Neutrophil (primary cell): Measurements from ENCODE around the gene ANTXR2.

Experiments used
- H3K27ac ChIP-seq: fragments of 200-600 bp; sonication (generic); 2 replicates; pipeline ENCODE4 v1.5.1; 2016; ENCODE audit warnings: mild to moderate bottlenecking, moderate library complexity
- H3K27me3 ChIP-seq: fragments of 200-600 bp; sonication (generic); 2 replicates; pipeline ENCODE4 v1.6.0; 2016; ENCODE audit warnings: mild to moderate bottlenecking
- H3K36me3 ChIP-seq: fragments of 200-600 bp; sonication (generic); 2 replicates; pipeline ENCODE4 v1.5.1; 2017
- H3K4me1 ChIP-seq, 2 experiments: fragments of 200-600 bp in 1 of 2; sonication (generic) in 1 of 2; 1 replicate in 1 of 2; 2 replicates in 1 of 2; pipeline versions ENCODE4 v1.5.1 to v1.6.1; 2013 to 2016; ENCODE audit warnings: low read depth in 1 of 2, low read length in 1 of 2, mild to moderate bottlenecking in 1 of 2, moderate library complexity in 1 of 2; ENCODE audit not compliant: control insufficient read depth in 1 of 2, insufficient read depth in 1 of 2
- H3K4me3 ChIP-seq, 2 experiments: fragments of 200-600 bp in 1 of 2; sonication (generic) in 1 of 2; 1 replicate in 1 of 2; 2 replicates in 1 of 2; pipeline ENCODE4 v1.5.1; 2013 to 2016; ENCODE audit warnings: low read depth in 1 of 2, low read length in 1 of 2, mild to moderate bottlenecking in 1 of 2, moderate library complexity in 1 of 2
- H3K9me3 ChIP-seq: fragments of 200-600 bp; sonication (generic); 2 replicates; pipeline ENCODE4 v1.5.1; 2016
- TF ChIP-seq, protein P1 (sequence below): fragments of 200-600 bp; sonication (generic); IDR thresholded peaks from 2 replicates; pipeline ENCODE4 v1.5.1; 2016; ENCODE audit warnings: antibody characterized with exemption

Gene ANTXR2

GRCh38 chr4:80077639-80078038, 4.6 kb upstream of the ANTXR2 start:
- H3K27ac ChIP-seq, result peak overlapping the region; percentile 97
- H3K27me3 ChIP-seq, result no peaks in the 10 kb centered on the region
- H3K4me1 ChIP-seq, result peaks cover 74 to 76% of the 10 kb centered on the region in 2 experiments
- TF ChIP-seq, protein P1, sequence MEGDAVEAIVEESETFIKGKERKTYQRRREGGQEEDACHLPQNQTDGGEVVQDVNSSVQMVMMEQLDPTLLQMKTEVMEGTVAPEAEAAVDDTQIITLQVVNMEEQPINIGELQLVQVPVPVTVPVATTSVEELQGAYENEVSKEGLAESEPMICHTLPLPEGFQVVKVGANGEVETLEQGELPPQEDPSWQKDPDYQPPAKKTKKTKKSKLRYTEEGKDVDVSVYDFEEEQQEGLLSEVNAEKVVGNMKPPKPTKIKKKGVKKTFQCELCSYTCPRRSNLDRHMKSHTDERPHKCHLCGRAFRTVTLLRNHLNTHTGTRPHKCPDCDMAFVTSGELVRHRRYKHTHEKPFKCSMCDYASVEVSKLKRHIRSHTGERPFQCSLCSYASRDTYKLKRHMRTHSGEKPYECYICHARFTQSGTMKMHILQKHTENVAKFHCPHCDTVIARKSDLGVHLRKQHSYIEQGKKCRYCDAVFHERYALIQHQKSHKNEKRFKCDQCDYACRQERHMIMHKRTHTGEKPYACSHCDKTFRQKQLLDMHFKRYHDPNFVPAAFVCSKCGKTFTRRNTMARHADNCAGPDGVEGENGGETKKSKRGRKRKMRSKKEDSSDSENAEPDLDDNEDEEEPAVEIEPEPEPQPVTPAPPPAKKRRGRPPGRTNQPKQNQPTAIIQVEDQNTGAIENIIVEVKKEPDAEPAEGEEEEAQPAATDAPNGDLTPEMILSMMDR, result no peak
- H3K9me3 ChIP-seq, result no peaks in the 10 kb centered on the region
- H3K4me3 ChIP-seq, result peak overlapping the region; percentile 74 to 79
- no peaks in the 10 kb centered on the region for H3K36me3 ChIP-seq

DNA sequence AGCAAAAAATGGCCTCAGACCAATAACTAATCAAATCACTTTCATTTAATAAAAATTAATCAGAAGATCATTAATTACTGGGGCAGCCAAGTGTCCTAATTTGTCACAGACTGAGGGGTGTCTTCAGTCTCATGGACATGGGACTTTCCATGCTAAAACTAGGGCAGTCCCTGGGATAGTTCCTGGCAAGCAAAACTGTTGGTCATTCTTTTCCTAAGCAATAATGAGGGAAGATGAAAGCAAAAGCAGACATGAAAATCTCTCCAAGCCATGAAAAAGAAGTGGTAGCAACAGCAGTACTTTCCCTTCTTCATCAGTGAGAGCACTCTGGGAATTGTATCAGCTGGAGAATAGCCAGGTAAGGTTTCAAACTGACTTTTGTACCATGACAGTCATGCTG, 3.7 kb upstream of the ANTXR2 start:
- H3K4me3 ChIP-seq, result peak overlapping the region in 1 of 2 experiments; percentile 74
- H3K27ac ChIP-seq, result peak overlapping the region; percentile 97
- H3K4me1 ChIP-seq, result peaks cover 74 to 76% of the 10 kb centered on the region in 2 experiments
- no peaks in the 10 kb centered on the region for H3K36me3 ChIP-seq
- TF ChIP-seq, protein P1, result no peak
- H3K9me3 ChIP-seq, result no peaks in the 10 kb centered on the region
- no peaks in the 10 kb centered on the region for H3K27me3 ChIP-seq

GRCh38 chr4:80075995-80076675, 3.1 kb upstream of the ANTXR2 start:
- Histone ChIP-seq H3K4me1 (peaks cover 75 to 79% of the 10 kb centered on the region in 2 experiments), H3K4me3 (peak overlapping the region in 1 of 2 experiments; percentile 74), H3K27ac (peak overlapping the region; percentile 97), H3K27me3 (no peaks in the 10 kb centered on the region), H3K36me3 (no peaks in the 10 kb centered on the region), H3K9me3 (no peaks in the 10 kb centered on the region)
- TF ChIP-seq, protein P1, result no peak

- Histone ChIP-seq H3K4me1 (peaks cover 75 to 84% of the 10 kb centered on the region in 2 experiments), H3K27me3 (no peaks in the 10 kb centered on the region), H3K9me3 (no peaks in the 10 kb centered on the region), H3K27ac (peak overlapping the region; percentile 97), H3K4me3 (peak overlapping the region in 1 of 2 experiments; percentile 89), H3K36me3 (peaks cover under 1% of the 10 kb centered on the region)
- TF ChIP-seq, protein P1, result no peak
Observed at GRCh38 chr4:80074651-80075050, 1.6 kb upstream of the ANTXR2 start.

DNA sequence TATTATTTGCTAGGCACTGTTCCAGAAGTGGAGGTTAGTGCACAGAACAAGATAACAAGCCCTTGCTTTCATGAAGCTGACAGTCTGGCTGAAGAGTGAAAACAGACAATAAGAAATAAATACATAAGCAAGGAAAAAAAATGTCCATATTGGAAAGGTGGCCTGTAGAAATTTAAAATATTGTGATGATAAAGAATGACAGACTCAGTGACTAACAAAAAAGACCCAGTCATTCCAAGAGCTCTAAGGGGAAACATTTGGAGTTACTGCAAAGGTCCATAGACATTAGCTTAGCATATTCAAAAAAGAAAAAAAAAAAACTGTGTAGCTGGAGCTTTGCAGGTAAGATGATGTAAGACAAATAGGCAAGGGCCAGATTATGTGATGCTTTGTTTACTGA, 1.0 kb upstream of the ANTXR2 start:
- no peaks in the 10 kb centered on the region for H3K9me3 ChIP-seq
- peaks cover 78 to 84% of the 10 kb centered on the region in 2 experiments for H3K4me1 ChIP-seq
- TF ChIP-seq, protein P1, result no peak
- peak overlapping the region; percentile 97 for H3K27ac ChIP-seq
- H3K27me3 ChIP-seq, result no peaks in the 10 kb centered on the region
- H3K36me3 ChIP-seq, result peaks cover 7% of the 10 kb centered on the region
- peak overlapping the region; percentile 89 to 95 for H3K4me3 ChIP-seq
